Measurements from ENCODE around the gene DNAJC16. TPM values are rescaled to one million over a fixed set of nuclear protein-coding genes. Genes with fewer than 3 reads are reported as not detected.
"Not testable (repeated sequence)": the region's sequence is repeated elsewhere in the genome, so short reads cannot be mapped to it uniquely, and the experiment has no call there.

DNAJC16 gene
- polyA plus RNA-seq, 4 donors = 1.6 to 34.0 (median 4.0) TPM

- not testable (repeated sequence) for H3K27ac ChIP-seq (ENCODE audit: low read depth in 1 of 3, low read length in 2 of 3); DNase-seq; H3K27me3 ChIP-seq (ENCODE audit: control insufficient read depth in 3 of 3, insufficient read depth in 3 of 3, low read length in 3 of 3); H3K4me1 ChIP-seq (ENCODE audit: control insufficient read depth in 3 of 3, insufficient read depth in 2 of 3, low read depth in 1 of 3, low read length in 2 of 3); H3K4me3 ChIP-seq (ENCODE audit: low read depth in 1 of 3, low read length in 3 of 3); H3K9me3 ChIP-seq (ENCODE audit: control insufficient read depth in 2 of 2, insufficient read depth in 1 of 2, low read depth in 1 of 2, low read length in 1 of 2); FAIRE-seq
- peaks cover 0 to 11% (median 2%) of the 10 kb centered on the region in 3 donors for H3K36me3 ChIP-seq (ENCODE audit: control insufficient read depth in 3 of 3, insufficient read depth in 2 of 3, low read depth in 1 of 3, low read length in 3 of 3)
- WGBS, 3 donors = 86 to 97% (median 89%) methylated on average over 6 of the region's 6 CpGs
Measured at GRCh38 chr1:15484443-15484842, 42.2 kb upstream of the DNAJC16 start.

- Histone ChIP-seq H3K27me3 (ENCODE audit: control insufficient read depth in 3 of 3, insufficient read depth in 3 of 3, low read length in 3 of 3) (no peaks in the 10 kb centered on the region), H3K4me1 (ENCODE audit: control insufficient read depth in 3 of 3, insufficient read depth in 2 of 3, low read depth in 1 of 3, low read length in 2 of 3) (no peaks in the 10 kb centered on the region), H3K27ac (ENCODE audit: low read depth in 1 of 3, low read length in 2 of 3) (no peak overlapping the region), H3K36me3 (ENCODE audit: control insufficient read depth in 3 of 3, insufficient read depth in 2 of 3, low read depth in 1 of 3, low read length in 3 of 3) (peaks cover 0 to 14% (median 2%) of the 10 kb centered on the region in 3 donors), H3K4me3 (ENCODE audit: low read depth in 1 of 3, low read length in 3 of 3) (no peak overlapping the region), H3K9me3 (ENCODE audit: control insufficient read depth in 2 of 2, insufficient read depth in 1 of 2, low read depth in 1 of 2, low read length in 1 of 2) (no peaks in the 10 kb centered on the region)
- DNase-seq (no peak), FAIRE-seq (no peak)
- WGBS, 3 donors = 87 to 93% (median 90%) methylated on average over 6 of the region's 6 CpGs
Measured at GRCh38 chr1:15485636-15486035, 41.0 kb upstream of the DNAJC16 start.

GRCh38 chr1:15486844-15487610 lies 39.6 kb upstream of the DNAJC16 start:
- 96 to 98% (median 98%) methylated on average over 17 of the region's 17 CpGs for WGBS, 3 donors
- not testable (repeated sequence) for FAIRE-seq; H3K27me3 ChIP-seq (ENCODE audit: control insufficient read depth in 3 of 3, insufficient read depth in 3 of 3, low read length in 3 of 3); H3K9me3 ChIP-seq (ENCODE audit: control insufficient read depth in 2 of 2, insufficient read depth in 1 of 2, low read depth in 1 of 2, low read length in 1 of 2); DNase-seq; H3K4me3 ChIP-seq (ENCODE audit: low read depth in 1 of 3, low read length in 3 of 3); H3K4me1 ChIP-seq (ENCODE audit: control insufficient read depth in 3 of 3, insufficient read depth in 2 of 3, low read depth in 1 of 3, low read length in 2 of 3); H3K27ac ChIP-seq (ENCODE audit: low read depth in 1 of 3, low read length in 2 of 3)
- H3K36me3 ChIP-seq (ENCODE audit: control insufficient read depth in 3 of 3, insufficient read depth in 2 of 3, low read depth in 1 of 3, low read length in 3 of 3) = peaks cover 0 to 25% (median 2%) of the 10 kb centered on the region in 3 donors

GRCh38 chr1:15488371-15488770 lies 38.3 kb upstream of the DNAJC16 start:
- WGBS, 3 donors = 92 to 95% (median 95%) methylated on average over 3 of the region's 3 CpGs
- H3K27me3 ChIP-seq (ENCODE audit: control insufficient read depth in 3 of 3, insufficient read depth in 3 of 3, low read length in 3 of 3) = no peaks in the 10 kb centered on the region
- no peak overlapping the region for H3K27ac ChIP-seq (ENCODE audit: low read depth in 1 of 3, low read length in 2 of 3)
- H3K9me3 ChIP-seq (ENCODE audit: control insufficient read depth in 2 of 2, insufficient read depth in 1 of 2, low read depth in 1 of 2, low read length in 1 of 2) = no peaks in the 10 kb centered on the region
- FAIRE-seq (no peak), DNase-seq (no peak)
- H3K4me1 ChIP-seq (ENCODE audit: control insufficient read depth in 3 of 3, insufficient read depth in 2 of 3, low read depth in 1 of 3, low read length in 2 of 3) = no peaks in the 10 kb centered on the region
- no peak overlapping the region for H3K4me3 ChIP-seq (ENCODE audit: low read depth in 1 of 3, low read length in 3 of 3)
- peaks cover under 1 to 34% (median 5%) of the 10 kb centered on the region in 3 donors for H3K36me3 ChIP-seq (ENCODE audit: control insufficient read depth in 3 of 3, insufficient read depth in 2 of 3, low read depth in 1 of 3, low read length in 3 of 3)

- FAIRE-seq (no peak), DNase-seq (peak; percentile 4 to 18)
- Histone ChIP-seq H3K4me3 (ENCODE audit: low read depth in 1 of 3, low read length in 3 of 3) (no peak overlapping the region), H3K36me3 (ENCODE audit: control insufficient read depth in 3 of 3, insufficient read depth in 2 of 3, low read depth in 1 of 3, low read length in 3 of 3) (peaks cover 3 to 43% (median 11%) of the 10 kb centered on the region in 3 donors), H3K27me3 (ENCODE audit: control insufficient read depth in 3 of 3, insufficient read depth in 3 of 3, low read length in 3 of 3) (no peaks in the 10 kb centered on the region), H3K4me1 (ENCODE audit: control insufficient read depth in 3 of 3, insufficient read depth in 2 of 3, low read depth in 1 of 3, low read length in 2 of 3) (no peaks in the 10 kb centered on the region), H3K9me3 (ENCODE audit: control insufficient read depth in 2 of 2, insufficient read depth in 1 of 2, low read depth in 1 of 2, low read length in 1 of 2) (no peaks in the 10 kb centered on the region), H3K27ac (ENCODE audit: low read depth in 1 of 3, low read length in 2 of 3) (no peak overlapping the region)
- WGBS, 3 donors = 60 to 81% (median 72%) methylated on average over 10 to 13 of the region's 13 CpGs
Measured at GRCh38 chr1:15489052-15489736, 37.5 kb upstream of the DNAJC16 start.

- H3K4me3 ChIP-seq (ENCODE audit: low read depth in 1 of 3, low read length in 3 of 3); DNase-seq; H3K4me1 ChIP-seq (ENCODE audit: control insufficient read depth in 3 of 3, insufficient read depth in 2 of 3, low read depth in 1 of 3, low read length in 2 of 3); H3K9me3 ChIP-seq (ENCODE audit: control insufficient read depth in 2 of 2, insufficient read depth in 1 of 2, low read depth in 1 of 2, low read length in 1 of 2); H3K27me3 ChIP-seq (ENCODE audit: control insufficient read depth in 3 of 3, insufficient read depth in 3 of 3, low read length in 3 of 3); H3K27ac ChIP-seq (ENCODE audit: low read depth in 1 of 3, low read length in 2 of 3); FAIRE-seq: not testable (repeated sequence)
- 77 to 89% (median 85%) methylated on average over 4 of the region's 4 CpGs for WGBS, 3 donors
- peaks cover 3 to 52% (median 11%) of the 10 kb centered on the region in 3 donors for H3K36me3 ChIP-seq (ENCODE audit: control insufficient read depth in 3 of 3, insufficient read depth in 2 of 3, low read depth in 1 of 3, low read length in 3 of 3)
Measured at GRCh38 chr1:15491010-15491409, 35.6 kb upstream of the DNAJC16 start.

GRCh38 chr1:15492596-15492995 lies 34.1 kb upstream of the DNAJC16 start:
- H3K4me1 ChIP-seq (ENCODE audit: control insufficient read depth in 3 of 3, insufficient read depth in 2 of 3, low read depth in 1 of 3, low read length in 2 of 3) = no peaks in the 10 kb centered on the region
- DNase-seq (no peak), FAIRE-seq (no peak)
- peaks cover 3 to 49% (median 11%) of the 10 kb centered on the region in 3 donors for H3K36me3 ChIP-seq (ENCODE audit: control insufficient read depth in 3 of 3, insufficient read depth in 2 of 3, low read depth in 1 of 3, low read length in 3 of 3)
- WGBS, 3 donors = 77 to 95% (median 84%) methylated on average over 5 of the region's 5 CpGs
- no peak overlapping the region for H3K27ac ChIP-seq (ENCODE audit: low read depth in 1 of 3, low read length in 2 of 3)
- no peaks in the 10 kb centered on the region for H3K9me3 ChIP-seq (ENCODE audit: control insufficient read depth in 2 of 2, insufficient read depth in 1 of 2, low read depth in 1 of 2, low read length in 1 of 2)
- no peak overlapping the region for H3K4me3 ChIP-seq (ENCODE audit: low read depth in 1 of 3, low read length in 3 of 3)
- H3K27me3 ChIP-seq (ENCODE audit: control insufficient read depth in 3 of 3, insufficient read depth in 3 of 3, low read length in 3 of 3) = no peaks in the 10 kb centered on the region

- FAIRE-seq (no peak), DNase-seq (no peak)
- no peaks in the 10 kb centered on the region for H3K27me3 ChIP-seq (ENCODE audit: control insufficient read depth in 3 of 3, insufficient read depth in 3 of 3, low read length in 3 of 3)
- 91 to 96% (median 91%) methylated on average over 9 of the region's 9 CpGs for WGBS, 3 donors
- peaks cover 3 to 51% (median 9%) of the 10 kb centered on the region in 3 donors for H3K36me3 ChIP-seq (ENCODE audit: control insufficient read depth in 3 of 3, insufficient read depth in 2 of 3, low read depth in 1 of 3, low read length in 3 of 3)
- H3K4me1 ChIP-seq (ENCODE audit: control insufficient read depth in 3 of 3, insufficient read depth in 2 of 3, low read depth in 1 of 3, low read length in 2 of 3) = no peaks in the 10 kb centered on the region
- no peak overlapping the region for H3K4me3 ChIP-seq (ENCODE audit: low read depth in 1 of 3, low read length in 3 of 3)
- H3K27ac ChIP-seq (ENCODE audit: low read depth in 1 of 3, low read length in 2 of 3) = no peak overlapping the region
- no peaks in the 10 kb centered on the region for H3K9me3 ChIP-seq (ENCODE audit: control insufficient read depth in 2 of 2, insufficient read depth in 1 of 2, low read depth in 1 of 2, low read length in 1 of 2)
Measured at GRCh38 chr1:15493869-15494390, 32.7 kb upstream of the DNAJC16 start.

All from small intestine (tissue), 7 donors.